ENCODE results near the gene EDEM3. TPM values are rescaled to one million over a fixed set of nuclear protein-coding genes. Genes with fewer than 3 reads are reported as not detected.
"Not testable (repeated sequence)": the region's sequence is repeated elsewhere in the genome, so short reads cannot be mapped to it uniquely, and the experiment has no call there.

The EDEM3 gene
- total and polyA plus RNA-seq, 7 experiments from 2014 or later, result 9.3 to 55.9 (median 29.5) TPM

DNA sequence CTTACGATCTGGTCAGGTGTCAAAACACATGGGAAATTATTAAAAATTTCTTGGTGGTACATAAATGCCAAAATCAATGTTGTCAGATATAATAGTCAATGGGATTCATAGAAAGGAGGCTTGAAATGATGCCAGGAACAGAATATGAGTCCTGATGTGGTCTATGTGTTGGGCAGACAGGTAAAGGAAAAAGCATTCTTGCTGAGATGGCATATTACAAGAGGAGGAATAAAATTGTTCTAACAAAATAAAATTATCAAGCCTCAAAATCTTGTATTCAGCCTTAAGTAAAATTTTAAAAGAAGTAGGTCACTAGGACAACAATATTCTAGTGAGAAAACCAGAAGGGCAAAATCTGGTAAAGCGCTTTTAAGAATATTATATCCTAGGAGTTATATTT, 30.9 kb upstream of the EDEM3 start:
- intact Hi-C loops (cut with micrococcal nuclease), result no loop called here
- no peak overlapping the region for H3K27ac ChIP-seq (ENCODE audit: low read depth, low read length)
- H3K4me3 ChIP-seq (ENCODE audit: low read length), result no peak overlapping the region
- no peaks in the 10 kb centered on the region for H3K4me1 ChIP-seq (ENCODE audit: control insufficient read depth in 2 of 2, insufficient read depth in 2 of 2, low read length in 2 of 2)
- peaks cover 5 to 26% (median 21%) of the 10 kb centered on the region in 5 donors for H3K36me3 Mint-ChIP-seq
- POLR2A ChIA-PET, result no interaction called here
- H3K9me3 ChIP-seq (ENCODE audit: control insufficient read depth in 2 of 3, low read length in 3 of 3), result peaks cover 0 to 7% (median 0%) of the 10 kb centered on the region in 3 experiments
- H3K4me1 Mint-ChIP-seq, result peaks cover 0 to 3% (median 0%) of the 10 kb centered on the region in 7 donors
- no peak for ATAC-seq
- H3K27me3 Mint-ChIP-seq, result peaks cover 0 to 5% (median 0%) of the 10 kb centered on the region in 5 donors
- H3K36me3 ChIP-seq (ENCODE audit: control insufficient read depth in 2 of 3, insufficient read depth in 3 of 3, low read length in 3 of 3), result no peaks in the 10 kb centered on the region
- no peaks in the 10 kb centered on the region for H3K27me3 ChIP-seq (ENCODE audit: control insufficient read depth in 2 of 2, insufficient read depth in 2 of 2, low read length in 2 of 2)
- DNase-seq, result no peak
- CTCF ChIA-PET, result no interaction called here
- H3K27ac Mint-ChIP-seq, result no peak overlapping the region
- H3K4me3 Mint-ChIP-seq, result no peak overlapping the region
- H3K9me3 Mint-ChIP-seq, result peaks cover 9 to 49% (median 30%) of the 10 kb centered on the region in 11 donors

DNA sequence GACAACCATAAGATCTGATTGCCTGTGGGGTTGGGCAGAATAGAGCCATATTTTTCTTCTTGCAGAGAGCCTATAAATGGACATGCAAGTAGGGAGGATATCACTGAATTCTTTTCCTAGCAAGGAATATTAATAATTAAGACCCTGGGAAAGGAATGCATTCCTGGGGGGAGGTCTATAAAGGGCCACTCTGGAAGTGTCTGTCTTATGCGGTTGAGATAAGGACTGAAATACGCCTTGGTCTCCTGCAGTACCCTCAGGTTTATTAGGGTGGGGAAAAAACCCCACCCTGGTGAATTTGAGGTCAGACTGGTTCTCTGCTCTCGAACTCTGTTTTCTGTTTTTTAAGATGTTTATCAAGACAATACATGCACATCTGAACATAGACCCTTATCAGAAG, 29.1 kb upstream of the EDEM3 start:
- H3K27ac ChIP-seq (ENCODE audit: low read depth, low read length); H3K27ac Mint-ChIP-seq; POLR2A ChIA-PET; ATAC-seq; H3K4me1 Mint-ChIP-seq; H3K9me3 ChIP-seq (ENCODE audit: control insufficient read depth in 2 of 3, low read length in 3 of 3); H3K27me3 Mint-ChIP-seq; H3K36me3 ChIP-seq (ENCODE audit: control insufficient read depth in 2 of 3, insufficient read depth in 3 of 3, low read length in 3 of 3); H3K4me3 ChIP-seq (ENCODE audit: low read length); intact Hi-C loops (cut with micrococcal nuclease); DNase-seq; H3K4me1 ChIP-seq (ENCODE audit: control insufficient read depth in 2 of 2, insufficient read depth in 2 of 2, low read length in 2 of 2); CTCF ChIA-PET; H3K4me3 Mint-ChIP-seq; H3K27me3 ChIP-seq (ENCODE audit: control insufficient read depth in 2 of 2, insufficient read depth in 2 of 2, low read length in 2 of 2): not testable (repeated sequence)
- Mint-ChIP-seq H3K9me3 (peaks cover 9 to 49% (median 30%) of the 10 kb centered on the region in 11 donors), H3K36me3 (peaks cover 5 to 25% (median 21%) of the 10 kb centered on the region in 5 donors)

DNA sequence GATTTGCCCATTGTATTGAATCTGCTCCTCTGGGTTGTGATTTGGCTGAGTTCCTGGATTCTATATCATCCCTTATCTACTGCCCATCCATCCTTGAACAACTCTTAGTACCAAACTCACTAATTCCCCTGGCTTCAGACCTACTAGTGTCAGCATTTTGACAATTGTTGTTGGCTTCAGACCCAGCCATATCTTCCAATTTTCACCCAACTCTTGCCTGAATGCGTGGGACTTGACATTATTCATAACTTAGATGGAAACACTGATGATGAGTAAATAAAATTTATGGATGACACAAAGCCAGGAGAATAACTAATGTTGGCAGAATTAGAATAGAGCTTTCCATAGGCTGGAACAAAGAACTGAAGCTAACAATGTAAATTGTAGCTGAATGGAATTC, 27.3 kb upstream of the EDEM3 start:
- Histone ChIP-seq H3K4me3 (ENCODE audit: low read length) (no peak overlapping the region), H3K27me3 (ENCODE audit: control insufficient read depth in 2 of 2, insufficient read depth in 2 of 2, low read length in 2 of 2) (no peaks in the 10 kb centered on the region), H3K4me1 (ENCODE audit: control insufficient read depth in 2 of 2, insufficient read depth in 2 of 2, low read length in 2 of 2) (no peaks in the 10 kb centered on the region), H3K27ac (ENCODE audit: low read depth, low read length) (no peak overlapping the region), H3K9me3 (ENCODE audit: control insufficient read depth in 2 of 3, low read length in 3 of 3) (peaks cover 0 to 7% (median 0%) of the 10 kb centered on the region in 3 experiments), H3K36me3 (ENCODE audit: control insufficient read depth in 2 of 3, insufficient read depth in 3 of 3, low read length in 3 of 3) (no peaks in the 10 kb centered on the region)
- H3K9me3 Mint-ChIP-seq, result peaks cover 8 to 49% (median 30%) of the 10 kb centered on the region in 11 donors
- no peak overlapping the region for H3K4me3 Mint-ChIP-seq
- peaks cover 0 to 5% (median 0%) of the 10 kb centered on the region in 5 donors for H3K27me3 Mint-ChIP-seq
- H3K4me1 Mint-ChIP-seq, result peaks cover 0 to 6% (median 3%) of the 10 kb centered on the region in 7 donors
- ATAC-seq (no peak), DNase-seq (no peak)
- no peak overlapping the region for H3K27ac Mint-ChIP-seq
- ChIA-PET CTCF (no interaction called here), POLR2A (no interaction called here)
- intact Hi-C loops (cut with micrococcal nuclease), result no loop called here
- H3K36me3 Mint-ChIP-seq, result peaks cover 5 to 23% (median 17%) of the 10 kb centered on the region in 5 donors

DNA sequence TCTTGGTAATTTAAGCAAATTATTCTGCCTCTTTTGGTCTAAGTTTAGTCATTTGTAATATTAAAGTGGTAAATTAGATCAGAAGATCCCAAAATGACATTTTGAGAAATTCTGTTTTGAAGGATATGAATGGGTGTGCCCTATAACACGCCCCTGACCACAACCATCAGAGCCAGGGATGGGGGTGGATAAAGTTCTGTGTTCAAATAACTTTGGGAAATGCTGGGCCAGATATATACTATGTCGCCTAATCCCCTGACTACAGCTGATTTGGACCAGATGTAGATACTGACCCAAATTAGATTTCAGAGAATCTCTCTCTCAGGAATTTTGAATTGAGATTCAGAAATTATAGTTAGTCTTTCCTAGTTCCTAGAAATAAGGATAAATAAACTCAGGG, 21.2 kb upstream of the EDEM3 start:
- H3K27me3 Mint-ChIP-seq, result no peaks in the 10 kb centered on the region
- peaks cover 0 to 6% (median 4%) of the 10 kb centered on the region in 7 donors for H3K4me1 Mint-ChIP-seq
- no peaks in the 10 kb centered on the region for H3K27me3 ChIP-seq (ENCODE audit: control insufficient read depth in 2 of 2, insufficient read depth in 2 of 2, low read length in 2 of 2)
- H3K9me3 Mint-ChIP-seq, result no peaks in the 10 kb centered on the region
- POLR2A ChIA-PET, result interaction anchor here (0.8 kb wide), 1 partner anchor 13 kb away, joined by 3 read pairs; no protein-coding TSS in a partner anchor
- no peaks in the 10 kb centered on the region for H3K9me3 ChIP-seq (ENCODE audit: control insufficient read depth in 2 of 3, low read length in 3 of 3)
- intact Hi-C loops (cut with micrococcal nuclease), result no loop called here
- no peaks in the 10 kb centered on the region for H3K36me3 ChIP-seq (ENCODE audit: control insufficient read depth in 2 of 3, insufficient read depth in 3 of 3, low read length in 3 of 3)
- H3K36me3 Mint-ChIP-seq, result peaks cover 0 to 2% (median 0%) of the 10 kb centered on the region in 5 donors
- ATAC-seq, result no peak
- no peak overlapping the region for H3K4me3 Mint-ChIP-seq
- no peak for DNase-seq
- no peak overlapping the region for H3K27ac ChIP-seq (ENCODE audit: low read depth, low read length)
- no peak overlapping the region for H3K27ac Mint-ChIP-seq
- CTCF ChIA-PET, result no interaction called here
- no peak overlapping the region for H3K4me3 ChIP-seq (ENCODE audit: low read length)
- no peaks in the 10 kb centered on the region for H3K4me1 ChIP-seq (ENCODE audit: control insufficient read depth in 2 of 2, insufficient read depth in 2 of 2, low read length in 2 of 2)

DNA sequence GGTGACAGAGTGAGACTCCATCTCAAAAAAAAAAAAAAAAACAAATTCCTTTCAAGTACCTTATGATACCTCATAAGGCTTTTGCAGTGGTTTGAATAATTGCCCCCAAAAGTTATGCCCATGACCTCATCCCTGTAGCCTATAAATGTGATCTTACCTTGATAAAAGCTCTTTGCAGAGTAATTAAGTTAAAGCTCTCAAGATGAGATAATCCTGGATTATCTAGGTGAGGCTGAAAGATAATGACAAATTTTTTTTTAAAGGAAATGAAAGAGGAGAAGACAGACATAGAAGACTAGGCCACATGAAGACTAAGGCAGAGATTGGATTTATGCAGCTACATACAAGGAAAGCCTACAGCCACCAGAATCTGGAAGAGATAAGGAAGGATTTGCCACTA, 20.7 kb upstream of the EDEM3 start:
- CTCF ChIA-PET, result no interaction called here
- POLR2A ChIA-PET, result no interaction called here
- no peak overlapping the region for H3K27ac Mint-ChIP-seq

DNA sequence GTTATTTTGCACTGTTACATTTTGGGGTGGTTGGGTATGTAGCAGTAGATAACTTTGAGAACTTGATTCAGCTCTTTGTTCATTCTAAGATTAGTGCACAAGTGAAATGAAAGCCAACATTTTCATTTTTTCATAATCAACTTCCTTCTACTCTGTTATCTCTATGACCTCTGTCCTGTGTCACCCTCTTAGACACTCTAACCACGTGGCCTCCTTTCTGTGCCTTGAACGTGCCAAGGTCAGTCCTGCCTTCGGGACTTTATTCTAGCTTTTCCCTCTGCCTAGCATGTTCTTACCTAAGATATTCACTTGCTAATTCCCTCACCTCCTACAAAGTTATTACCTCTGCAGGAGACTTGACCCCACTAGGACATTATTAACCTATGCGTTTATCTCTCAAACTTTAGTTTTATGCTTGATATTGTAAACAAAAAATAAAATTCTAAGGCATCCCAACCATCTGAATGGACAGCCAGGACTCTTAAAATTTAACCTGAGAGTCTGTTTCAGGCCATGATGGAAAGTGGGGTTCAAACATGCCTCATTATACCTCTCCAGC, 19.2 kb upstream of the EDEM3 start:
- Mint-ChIP-seq H3K4me1 (peaks cover 0 to 6% (median 4%) of the 10 kb centered on the region in 7 donors), H3K9me3 (no peaks in the 10 kb centered on the region), H3K27me3 (peaks cover 0 to 9% (median 0%) of the 10 kb centered on the region in 5 donors), H3K27ac (no peak overlapping the region), H3K4me3 (no peak overlapping the region), H3K36me3 (no peaks in the 10 kb centered on the region)
- H3K27ac ChIP-seq (ENCODE audit: low read depth, low read length), result no peak overlapping the region
- ChIA-PET CTCF (no interaction called here), POLR2A (no interaction called here)
- intact Hi-C loops (cut with micrococcal nuclease), result no loop called here
- no peaks in the 10 kb centered on the region for H3K27me3 ChIP-seq (ENCODE audit: control insufficient read depth in 2 of 2, insufficient read depth in 2 of 2, low read length in 2 of 2)
- no peak for DNase-seq
- no peaks in the 10 kb centered on the region for H3K9me3 ChIP-seq (ENCODE audit: control insufficient read depth in 2 of 3, low read length in 3 of 3)
- no peaks in the 10 kb centered on the region for H3K36me3 ChIP-seq (ENCODE audit: control insufficient read depth in 2 of 3, insufficient read depth in 3 of 3, low read length in 3 of 3)
- no peak overlapping the region for H3K4me3 ChIP-seq (ENCODE audit: low read length)
- no peak for ATAC-seq
- H3K4me1 ChIP-seq (ENCODE audit: control insufficient read depth in 2 of 2, insufficient read depth in 2 of 2, low read length in 2 of 2), result no peaks in the 10 kb centered on the region

More for the DNA sequence above, 20.7 kb upstream of the EDEM3 start:
- Histone ChIP-seq H3K36me3 (ENCODE audit: control insufficient read depth in 2 of 3, insufficient read depth in 3 of 3, low read length in 3 of 3) (no peaks in the 10 kb centered on the region), H3K27ac (ENCODE audit: low read depth, low read length) (no peak overlapping the region), H3K4me3 (ENCODE audit: low read length) (no peak overlapping the region), H3K4me1 (ENCODE audit: control insufficient read depth in 2 of 2, insufficient read depth in 2 of 2, low read length in 2 of 2) (no peaks in the 10 kb centered on the region), H3K9me3 (ENCODE audit: control insufficient read depth in 2 of 3, low read length in 3 of 3) (no peaks in the 10 kb centered on the region), H3K27me3 (ENCODE audit: control insufficient read depth in 2 of 2, insufficient read depth in 2 of 2, low read length in 2 of 2) (no peaks in the 10 kb centered on the region)
- Mint-ChIP-seq H3K4me3 (no peak overlapping the region), H3K4me1 (peaks cover 0 to 6% (median 4%) of the 10 kb centered on the region in 7 donors), H3K9me3 (no peaks in the 10 kb centered on the region), H3K36me3 (peaks cover 0 to 2% (median 0%) of the 10 kb centered on the region in 5 donors), H3K27me3 (peaks cover 0 to under 1% (median 0%) of the 10 kb centered on the region in 5 donors)
- ATAC-seq, result no peak
- intact Hi-C loops (cut with micrococcal nuclease), result no loop called here
- DNase-seq, result no peak

DNA sequence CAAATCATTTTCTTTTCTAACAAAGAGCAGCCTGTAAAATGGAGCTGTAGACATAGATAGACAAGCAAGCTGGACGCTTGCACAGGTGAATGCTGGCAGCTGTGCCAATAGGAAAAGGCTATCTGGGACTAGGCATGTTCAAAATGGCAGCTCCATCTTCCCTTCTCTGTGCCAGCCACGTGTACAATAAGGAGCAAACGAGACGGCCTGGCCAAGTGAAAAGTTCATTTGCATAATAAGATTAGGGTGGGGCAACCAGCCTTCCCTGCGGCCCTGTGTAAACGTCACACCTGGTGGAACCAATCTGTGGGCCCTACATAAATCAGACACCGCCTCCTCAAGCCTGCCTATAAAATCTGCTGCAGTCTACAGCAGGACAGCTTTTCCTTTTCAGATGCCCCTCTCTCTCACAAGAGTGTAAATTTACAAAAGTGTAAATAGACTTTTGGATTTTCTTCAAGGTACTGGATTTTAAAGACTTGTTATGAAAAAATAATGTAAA, 16.6 kb upstream of the EDEM3 start:
- POLR2A ChIA-PET, result no interaction called here
- no peaks in the 10 kb centered on the region for H3K36me3 Mint-ChIP-seq
- H3K4me3 Mint-ChIP-seq, result no peak overlapping the region
- H3K4me3 ChIP-seq (ENCODE audit: low read length), result no peak overlapping the region
- CTCF ChIA-PET, result no interaction called here
- H3K27ac Mint-ChIP-seq, result no peak overlapping the region
- no peak for ATAC-seq
- no peaks in the 10 kb centered on the region for H3K9me3 Mint-ChIP-seq
- H3K9me3 ChIP-seq (ENCODE audit: control insufficient read depth in 2 of 3, low read length in 3 of 3), result no peaks in the 10 kb centered on the region
- H3K36me3 ChIP-seq (ENCODE audit: control insufficient read depth in 2 of 3, insufficient read depth in 3 of 3, low read length in 3 of 3), result no peaks in the 10 kb centered on the region
- H3K27me3 Mint-ChIP-seq, result peaks cover 0 to 9% (median 0%) of the 10 kb centered on the region in 5 donors
- DNase-seq, result no peak
- H3K27me3 ChIP-seq (ENCODE audit: control insufficient read depth in 2 of 2, insufficient read depth in 2 of 2, low read length in 2 of 2), result no peaks in the 10 kb centered on the region
- H3K27ac ChIP-seq (ENCODE audit: low read depth, low read length), result no peak overlapping the region
- H3K4me1 ChIP-seq (ENCODE audit: control insufficient read depth in 2 of 2, insufficient read depth in 2 of 2, low read length in 2 of 2), result no peaks in the 10 kb centered on the region
- intact Hi-C loops (cut with micrococcal nuclease), result no loop called here
- peaks cover 0 to 4% (median 0%) of the 10 kb centered on the region in 7 donors for H3K4me1 Mint-ChIP-seq

Data from naive thymus-derived CD4-positive, alpha-beta T cell (primary cell).